ENCODE measurements around the gene ARFGAP2.

DNA sequence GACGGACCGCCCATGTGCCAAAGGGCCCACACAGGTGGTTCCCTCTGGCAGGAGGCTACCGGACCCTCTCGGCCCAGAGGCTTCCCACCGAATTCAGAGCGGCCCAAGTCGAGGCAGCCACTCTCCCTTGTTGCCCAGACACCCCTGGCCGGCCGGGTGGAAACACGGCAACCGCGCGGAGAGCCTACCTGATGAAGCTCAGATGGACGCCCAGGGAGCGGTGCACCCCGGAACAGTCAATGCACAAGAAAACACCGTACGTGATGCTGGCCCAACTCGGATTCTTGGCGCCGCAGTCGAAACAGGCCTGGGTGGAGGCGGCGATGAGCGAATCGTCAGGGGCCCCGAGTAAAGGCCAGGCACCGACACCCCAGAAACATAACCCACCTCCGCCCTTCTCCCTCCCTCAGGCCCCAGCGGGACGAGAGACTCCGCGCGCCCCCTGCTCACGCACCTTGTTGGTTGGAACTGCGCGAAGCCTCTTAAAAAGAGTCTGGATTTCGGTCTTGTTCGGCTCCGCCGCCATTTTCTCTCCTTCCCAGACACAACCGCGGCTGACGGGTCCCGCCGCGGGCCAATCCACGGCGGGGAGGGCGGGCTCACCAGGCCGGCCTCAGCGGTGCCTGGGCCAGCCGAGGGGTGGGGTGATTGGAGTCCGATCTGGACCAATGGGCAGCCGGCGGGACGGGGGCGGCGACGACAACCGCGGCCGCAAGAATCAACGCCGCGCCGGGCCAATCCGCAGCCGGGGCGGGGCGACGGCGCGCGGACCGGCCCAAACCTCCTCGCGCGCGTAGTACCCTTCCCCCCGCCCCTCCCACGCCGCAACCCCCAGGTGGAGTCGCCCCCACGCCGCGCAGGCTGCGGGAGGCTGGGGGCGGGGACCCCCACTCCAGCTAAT lies at the start of gene ARFGAP2:
- TF ChIP-seq, protein P1, sequence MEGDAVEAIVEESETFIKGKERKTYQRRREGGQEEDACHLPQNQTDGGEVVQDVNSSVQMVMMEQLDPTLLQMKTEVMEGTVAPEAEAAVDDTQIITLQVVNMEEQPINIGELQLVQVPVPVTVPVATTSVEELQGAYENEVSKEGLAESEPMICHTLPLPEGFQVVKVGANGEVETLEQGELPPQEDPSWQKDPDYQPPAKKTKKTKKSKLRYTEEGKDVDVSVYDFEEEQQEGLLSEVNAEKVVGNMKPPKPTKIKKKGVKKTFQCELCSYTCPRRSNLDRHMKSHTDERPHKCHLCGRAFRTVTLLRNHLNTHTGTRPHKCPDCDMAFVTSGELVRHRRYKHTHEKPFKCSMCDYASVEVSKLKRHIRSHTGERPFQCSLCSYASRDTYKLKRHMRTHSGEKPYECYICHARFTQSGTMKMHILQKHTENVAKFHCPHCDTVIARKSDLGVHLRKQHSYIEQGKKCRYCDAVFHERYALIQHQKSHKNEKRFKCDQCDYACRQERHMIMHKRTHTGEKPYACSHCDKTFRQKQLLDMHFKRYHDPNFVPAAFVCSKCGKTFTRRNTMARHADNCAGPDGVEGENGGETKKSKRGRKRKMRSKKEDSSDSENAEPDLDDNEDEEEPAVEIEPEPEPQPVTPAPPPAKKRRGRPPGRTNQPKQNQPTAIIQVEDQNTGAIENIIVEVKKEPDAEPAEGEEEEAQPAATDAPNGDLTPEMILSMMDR (conservative IDR thresholded peaks at IDR 0.05; ENCODE audit: low read depth, low read length) = no peak
- TF ChIP-seq EZH2phosphoT487 (IDR thresholded peaks at IDR 0.05; ENCODE audit: borderline replicate concordance, low read length) = no peak
